Measurements from ENCODE around the gene NKAIN1.
A peak's percentile ranks its signal among the peaks of the same experiment; 100 is the strongest.

Gene NKAIN1

GRCh38 chr1:31161571-31161970 lies 78.1 kb downstream of the NKAIN1 start:
- H2AFZ ChIP-seq (ENCODE audit: low read length), result peak overlapping the region; percentile 64
- no peak overlapping the region for H3K9ac ChIP-seq (ENCODE audit: low read depth, low read length, poor library complexity, severe bottlenecking)

DNA sequence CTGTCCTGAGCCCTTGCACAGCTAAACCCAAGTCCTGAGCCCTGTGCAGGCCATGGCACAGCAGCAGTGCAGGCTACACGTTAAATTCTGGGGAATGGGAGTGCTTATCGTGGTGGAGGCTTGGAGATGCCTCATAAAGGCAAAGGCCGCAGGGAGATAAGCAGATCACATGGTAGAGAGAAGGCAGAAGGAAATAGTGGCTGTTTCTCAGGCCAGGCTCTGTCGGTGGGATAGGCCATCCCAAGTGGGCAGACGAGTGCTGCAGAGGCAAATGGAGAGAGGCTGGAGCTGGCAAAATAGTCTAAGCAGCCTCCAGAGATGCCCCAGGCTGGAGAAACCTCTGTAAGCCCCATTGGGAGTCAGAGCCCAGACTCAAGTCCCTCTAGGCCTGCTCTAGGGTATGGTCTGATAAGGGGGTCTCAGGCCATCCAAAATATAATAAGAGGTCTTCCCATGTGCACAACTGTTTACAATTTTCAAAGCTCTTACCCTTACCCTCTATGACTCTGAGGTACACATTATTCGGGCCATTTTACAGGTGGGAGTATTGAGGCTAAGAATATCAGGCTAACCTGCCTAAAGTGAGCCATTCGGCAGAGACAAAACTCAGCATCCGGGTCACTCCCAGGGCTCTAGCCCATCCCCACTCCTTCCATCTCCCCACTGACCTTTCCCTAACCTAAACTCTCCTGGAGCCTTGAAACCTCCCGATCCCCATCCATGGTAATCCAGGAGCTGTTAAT lies 79.6 kb downstream of the NKAIN1 start:
- Histone ChIP-seq H3K9ac (ENCODE audit: low read depth, low read length, poor library complexity, severe bottlenecking) (no peak overlapping the region), H3K27me3 (ENCODE audit: insufficient read depth, low read length, poor library complexity, severe bottlenecking) (no peaks in the 10 kb centered on the region), H3F3A (ENCODE audit: low read depth) (no peaks in the 10 kb centered on the region), H3K9me2 (replicated peaks; ENCODE audit: low read depth, low read length) (no peaks in the 10 kb centered on the region), H3K4me1 (ENCODE audit: insufficient read depth, low read length, poor library complexity, severe bottlenecking) (peaks cover 4% of the 10 kb centered on the region), H3K9me3 (ENCODE audit: insufficient read depth, low read depth, low read length) (no peaks in the 10 kb centered on the region), H3K4me2 (ENCODE audit: low read depth, low read length, poor library complexity, severe bottlenecking) (no peak overlapping the region), H4K20me1 (ENCODE audit: insufficient read depth, low read length, poor library complexity, severe bottlenecking) (no peaks in the 10 kb centered on the region), H3K4me3 (ENCODE audit: low read length, poor library complexity, severe bottlenecking) (no peak overlapping the region), H3K36me3 (ENCODE audit: insufficient read depth, low read length) (no peaks in the 10 kb centered on the region), H2AFZ (ENCODE audit: low read length) (no peak overlapping the region), H3K79me2 (ENCODE audit: insufficient read depth, low read length) (no peaks in the 10 kb centered on the region)
- TF ChIP-seq EZH2phosphoT487 (IDR thresholded peaks at IDR 0.05; ENCODE audit: borderline replicate concordance) (no peak), CTCF (conservative IDR thresholded peaks at IDR 0.05; ENCODE audit: low read length) (no peak)

More at GRCh38 chr1:31161571-31161970, 78.1 kb downstream of the NKAIN1 start:
- Histone ChIP-seq H3K79me2 (ENCODE audit: insufficient read depth, low read length) (no peaks in the 10 kb centered on the region), H4K20me1 (ENCODE audit: insufficient read depth, low read length, poor library complexity, severe bottlenecking) (no peaks in the 10 kb centered on the region), H3F3A (ENCODE audit: low read depth) (no peaks in the 10 kb centered on the region), H3K4me3 (ENCODE audit: low read length, poor library complexity, severe bottlenecking) (no peak overlapping the region), H3K4me1 (ENCODE audit: insufficient read depth, low read length, poor library complexity, severe bottlenecking) (no peaks in the 10 kb centered on the region), H3K9me2 (replicated peaks; ENCODE audit: low read depth, low read length) (no peaks in the 10 kb centered on the region), H3K36me3 (ENCODE audit: insufficient read depth, low read length) (no peaks in the 10 kb centered on the region), H3K27me3 (ENCODE audit: insufficient read depth, low read length, poor library complexity, severe bottlenecking) (no peaks in the 10 kb centered on the region), H3K4me2 (ENCODE audit: low read depth, low read length, poor library complexity, severe bottlenecking) (no peak overlapping the region), H3K9me3 (ENCODE audit: insufficient read depth, low read depth, low read length) (no peaks in the 10 kb centered on the region)
- TF ChIP-seq EZH2phosphoT487 (IDR thresholded peaks at IDR 0.05; ENCODE audit: borderline replicate concordance) (no peak), CTCF (conservative IDR thresholded peaks at IDR 0.05; ENCODE audit: low read length) (no peak)

DNA sequence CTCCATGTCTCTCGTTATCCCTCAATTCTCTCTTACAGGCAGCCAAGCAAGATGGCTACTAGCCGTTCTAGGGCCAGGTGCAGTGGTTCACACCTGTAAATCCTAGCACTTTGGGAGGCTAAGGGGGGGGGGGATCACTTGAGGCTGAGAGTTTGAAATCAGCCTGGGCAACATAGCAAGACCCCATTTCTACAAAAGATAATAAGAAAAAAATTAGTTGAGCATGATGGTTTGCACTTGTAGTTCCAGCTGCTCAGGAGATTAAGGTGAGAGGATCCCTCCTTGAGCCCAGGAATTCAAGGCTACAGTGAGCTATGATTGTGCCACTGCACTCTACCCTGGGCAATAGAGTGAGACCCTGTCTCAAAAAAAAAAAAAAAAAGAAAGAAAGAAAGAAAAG lies 80.4 kb downstream of the NKAIN1 start:
- peaks cover 8% of the 10 kb centered on the region for H3K4me1 ChIP-seq (ENCODE audit: insufficient read depth, low read length, poor library complexity, severe bottlenecking)
- 0 out of 2 replicates have a peak, but pooled peaks cover 4% of the 10 kb centered on the region for H3F3A ChIP-seq (ENCODE audit: low read depth)
- no peak overlapping the region for H3K9ac ChIP-seq (ENCODE audit: low read depth, low read length, poor library complexity, severe bottlenecking)
- no peaks in the 10 kb centered on the region for H3K9me2 ChIP-seq (replicated peaks; ENCODE audit: low read depth, low read length)
- no peaks in the 10 kb centered on the region for H3K36me3 ChIP-seq (ENCODE audit: insufficient read depth, low read length)
- no peak overlapping the region for H2AFZ ChIP-seq (ENCODE audit: low read length)
- no peak overlapping the region for H3K4me3 ChIP-seq (ENCODE audit: low read length, poor library complexity, severe bottlenecking)
- H3K4me2 ChIP-seq (ENCODE audit: low read depth, low read length, poor library complexity, severe bottlenecking), result no peak overlapping the region
- TF ChIP-seq CTCF (conservative IDR thresholded peaks at IDR 0.05; ENCODE audit: low read length) (no peak), EZH2phosphoT487 (IDR thresholded peaks at IDR 0.05; ENCODE audit: borderline replicate concordance) (no peak)
- H4K20me1 ChIP-seq (ENCODE audit: insufficient read depth, low read length, poor library complexity, severe bottlenecking), result no peaks in the 10 kb centered on the region
- no peaks in the 10 kb centered on the region for H3K79me2 ChIP-seq (ENCODE audit: insufficient read depth, low read length)
- H3K9me3 ChIP-seq (ENCODE audit: insufficient read depth, low read depth, low read length), result no peaks in the 10 kb centered on the region
- no peaks in the 10 kb centered on the region for H3K27me3 ChIP-seq (ENCODE audit: insufficient read depth, low read length, poor library complexity, severe bottlenecking)
